ENCODE data around the gene BRAF. TPM values are rescaled to one million over a fixed set of nuclear protein-coding genes. Genes with fewer than 3 reads are reported as not detected.

Gene BRAF
- total and polyA plus RNA-seq, 2 of the 8 experiments (the other 6 are each of a cell fraction or from before 2014, with no cell fraction given) = 11.4 to 32.6 TPM

DNA sequence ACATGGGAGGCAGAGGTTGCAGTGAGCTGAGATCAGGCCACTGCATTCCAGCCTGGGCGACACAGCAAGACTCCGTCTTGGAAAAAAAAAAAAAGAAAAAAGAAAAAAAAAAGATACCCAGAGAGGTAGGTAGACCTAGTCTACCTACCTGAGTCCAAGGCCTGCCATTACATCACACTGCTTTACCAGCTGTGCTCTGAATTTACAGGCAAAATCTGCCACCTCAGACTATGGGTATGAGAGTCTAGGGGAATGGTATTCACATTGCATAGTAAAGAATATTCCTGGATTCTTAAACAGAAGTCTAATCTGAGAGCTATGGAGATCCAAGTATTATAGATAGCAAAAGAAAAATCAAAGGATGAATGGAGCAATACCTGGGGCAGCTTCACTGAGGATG is 178.0 kb downstream of the BRAF start:
- Histone ChIP-seq H4K20me1 (replicated peaks in 1 of 2; ENCODE audit: control insufficient read depth in 1 of 2, insufficient read depth in 2 of 2, low read length in 2 of 2) (no peaks in the 10 kb centered on the region), H2BK15ac (ENCODE audit: low read length) (no peak overlapping the region), H3K79me1 (ENCODE audit: low read depth, low read length) (no peaks in the 10 kb centered on the region), H3K18ac (ENCODE audit: extremely low read depth, low read length) (no peak overlapping the region), H3K27me3 (replicated peaks in 1 of 4; ENCODE audit: control insufficient read depth in 3 of 4, extremely low read depth in 1 of 4, insufficient read depth in 3 of 4, low read length in 3 of 4) (no peaks in the 10 kb centered on the region), H3K79me2 (ENCODE audit: control insufficient read depth in 1 of 2, insufficient read depth in 2 of 2, low read length in 2 of 2) (no peaks in the 10 kb centered on the region), H3K4ac (replicated peaks; ENCODE audit: insufficient read length, low read depth, low read length) (no peak overlapping the region), H3K56ac (replicated peaks; ENCODE audit: insufficient read length, low read depth, low read length) (no peak overlapping the region), H3K4me2 (ENCODE audit: insufficient read depth in 1 of 2, low read depth in 2 of 2, low read length in 2 of 2) (no peak overlapping the region), H3K23ac (ENCODE audit: insufficient read length) (no peak overlapping the region), H3K36me3 (ENCODE audit: control insufficient read depth in 2 of 4, insufficient read depth in 4 of 4, low read length in 3 of 4) (no peaks in the 10 kb centered on the region; a peak in 1 of 8 replicates), H2AK5ac (ENCODE audit: low read depth, low read length) (no peak overlapping the region), H3K9ac (replicated peaks in 1 of 4; ENCODE audit: extremely low read depth in 1 of 4, low read depth in 3 of 4, low read length in 3 of 4) (no peak overlapping the region), H4K8ac (ENCODE audit: extremely low read depth, insufficient read depth, low read length) (no peak overlapping the region), H2AFZ (ENCODE audit: low read length) (no peak overlapping the region), H3K23me2 (ENCODE audit: low read depth, low read length) (no peaks in the 10 kb centered on the region), H2BK120ac (replicated peaks; ENCODE audit: low read depth, low read length) (no peak overlapping the region), H3K4me3 (ENCODE audit: extremely low read depth in 1 of 4, insufficient read depth in 2 of 4, low read depth in 3 of 4, low read length in 4 of 4) (no peak overlapping the region), H3K14ac (ENCODE audit: insufficient read length) (no peak overlapping the region), H4K91ac (replicated peaks; ENCODE audit: insufficient read length, low read length) (no peak overlapping the region), H2BK20ac (ENCODE audit: low read length) (no peak overlapping the region), H3K4me1 (replicated peaks in 1 of 4; ENCODE audit: control insufficient read depth in 3 of 4, insufficient read depth in 4 of 4, low read length in 3 of 4) (no peaks in the 10 kb centered on the region), H2BK5ac (ENCODE audit: low read depth, low read length) (no peak overlapping the region), H3K27ac (ENCODE audit: low read depth, low read length) (no peak overlapping the region), H4K5ac (ENCODE audit: insufficient read length, low read depth, low read length) (no peak overlapping the region), H2BK12ac (ENCODE audit: low read depth, low read length) (no peak overlapping the region), H3K9me3 (ENCODE audit: insufficient read depth in 2 of 2, low read depth in 1 of 2, low read length in 1 of 2) (no peaks in the 10 kb centered on the region)
- no peak for FAIRE-seq
- ChIA-PET POLR2A (ENCODE audit: partially characterized antibody) (no interaction called here), CTCF (ENCODE audit: partially characterized antibody) (interaction anchor here (1.0 to 1.3 kb wide), 4 partner anchors 12 to 64 kb away, joined by 3 to 4 read pairs (median 3); no protein-coding TSS in a partner anchor)
- TF ChIP-seq SRF (IDR thresholded peaks at IDR 0.05; ENCODE audit: low read depth, low read length) (no peak), TBP (IDR thresholded peaks at IDR 0.05; ENCODE audit: low read depth, low read length) (no peak), ASH2L (IDR thresholded peaks at IDR 0.05; ENCODE audit: low read length) (no peak)
- TF ChIP-seq, protein P1, sequence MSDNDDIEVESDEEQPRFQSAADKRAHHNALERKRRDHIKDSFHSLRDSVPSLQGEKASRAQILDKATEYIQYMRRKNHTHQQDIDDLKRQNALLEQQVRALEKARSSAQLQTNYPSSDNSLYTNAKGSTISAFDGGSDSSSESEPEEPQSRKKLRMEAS (IDR thresholded peaks at IDR 0.05) = no peak
- DNase-seq (ENCODE audit: low read depth in 1 of 2, low spot score in 2 of 2) = no peak
- 100% methylated on average over 2 of the region's 2 CpGs; no CpG with 5 or more reads in 1 of the 2 experiments for WGBS, 2 experiments (ENCODE audit: extremely low coverage in 1 of 2, insufficient coverage in 1 of 2, insufficient read length in 1 of 2, insufficient replicate concordance in 2 of 2, low coverage in 1 of 2, low lambda C conversion rate in 2 of 2, missing lambda C conversion rate in 1 of 2)
